ENCODE data around the gene SMAD4. TPM values are rescaled to one million over a fixed set of nuclear protein-coding genes. Genes with fewer than 3 reads are reported as not detected.
"Not testable (repeated sequence)": the region's sequence is repeated elsewhere in the genome, so short reads cannot be mapped to it uniquely, and the experiment has no call there.

The SMAD4 gene
- total RNA-seq: 10 to 100 TPM; 79.3 to 89.5 TPM

DNA sequence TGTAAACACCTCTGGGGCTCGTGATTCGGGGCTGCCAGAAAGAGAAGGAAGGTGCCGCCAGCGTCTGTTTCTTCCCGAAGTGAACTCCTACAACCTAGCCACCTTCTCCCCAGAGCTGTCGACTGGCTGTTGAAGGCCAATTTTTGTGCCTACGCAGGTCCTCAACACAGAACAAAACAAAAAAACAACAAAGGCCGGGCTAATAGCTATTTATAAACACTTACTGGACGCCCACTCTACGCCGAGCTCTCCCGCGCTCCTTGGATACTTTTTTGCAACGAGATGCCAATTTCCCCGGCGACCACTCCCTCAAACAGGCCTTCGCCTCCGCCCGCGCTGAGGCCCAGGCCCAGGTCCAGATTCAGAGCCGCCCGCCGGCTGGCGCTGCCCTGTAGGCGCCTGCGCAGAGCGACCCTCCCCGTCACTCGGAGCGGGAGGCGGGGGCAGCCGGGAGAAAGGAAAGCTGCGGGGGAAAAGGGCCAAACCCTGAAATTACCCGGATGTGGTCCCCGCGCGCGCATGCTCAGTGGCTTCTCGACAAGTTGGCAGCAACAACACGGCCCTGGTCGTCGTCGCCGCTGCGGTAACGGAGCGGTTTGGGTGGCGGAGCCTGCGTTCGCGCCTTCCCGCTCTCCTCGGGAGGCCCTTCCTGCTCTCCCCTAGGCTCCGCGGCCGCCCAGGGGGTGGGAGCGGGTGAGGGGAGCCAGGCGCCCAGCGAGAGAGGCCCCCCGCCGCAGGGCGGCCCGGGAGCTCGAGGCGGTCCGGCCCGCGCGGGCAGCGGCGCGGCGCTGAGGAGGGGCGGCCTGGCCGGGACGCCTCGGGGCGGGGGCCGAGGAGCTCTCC, at the start of gene SMAD4:
SMAD4 (plus strand) TSS at position 520 of the 843 bp plus-strand sequence. CDS start 16,834 bp downstream, outside the sequence.
- Mint-ChIP-seq H3K4me1 (peaks cover 55% of the 10 kb centered on the region), H3K4me3 (peak within 1 kb of the TSS; percentile 85), H3K27me3 (no peaks in the 10 kb centered on the region), H3K36me3 (ENCODE audit: low read depth) (peaks cover 29% of the 10 kb centered on the region), H3K27ac (peak within 1 kb of the TSS; percentile 94), H3K9me3 (ENCODE audit: low read depth) (no peaks in the 10 kb centered on the region)
- intact Hi-C loops (cut with DNase I, micrococcal nuclease): loop anchor here (1.0 to 5.0 kb wide), 9 partner anchors 21 to 1218 kb away; partner anchors contain the start of genes ELAC1 (in 2 of the 2), ME2 (in 2 of the 2), MEX3C (in 2 of the 2) and ACAA2 (in 1 of the 2)
- POLR2A ChIA-PET: interaction anchor here (0.7 to 2.8 kb wide), 5 partner anchors 9 to 151 kb away, joined by 3 to 12 read pairs (median 3); partner anchors contain the start of genes ELAC1 and ME2
- DNase-seq (peak; percentile 99), ATAC-seq (peak; percentile 84)
- CTCF ChIA-PET: interaction anchor here (1.0 to 2.8 kb wide), 7 partner anchors 8 to 209 kb away, joined by 3 to 13 read pairs (median 9); partner anchors contain the start of gene MRO

DNA sequence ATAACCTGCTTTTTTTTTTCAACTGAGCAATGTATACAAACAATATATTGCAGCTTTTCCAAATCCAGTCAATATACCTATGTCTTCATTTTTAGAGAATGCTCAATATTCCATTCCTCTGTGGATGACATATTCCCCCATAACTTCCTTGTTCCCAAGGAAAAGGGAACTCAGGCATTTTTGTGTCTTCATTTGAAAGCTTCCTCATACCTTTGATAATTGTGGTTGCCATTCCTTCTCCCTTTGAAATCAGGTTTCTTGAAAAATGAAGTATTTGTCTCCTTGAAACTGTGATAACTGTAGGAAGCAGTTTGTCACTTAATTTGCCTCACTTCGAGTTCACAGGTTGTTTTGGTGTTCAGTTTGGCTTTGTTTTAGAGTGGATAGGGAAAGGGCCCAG, 48.6 kb upstream of the SMAD4 start:
- Mint-ChIP-seq H3K4me1 (no peaks in the 10 kb centered on the region), H3K27ac (no peak overlapping the region), H3K36me3 (ENCODE audit: low read depth) (peaks cover 43% of the 10 kb centered on the region), H3K4me3 (no peak overlapping the region), H3K27me3 (no peaks in the 10 kb centered on the region), H3K9me3 (ENCODE audit: low read depth) (peaks cover 6% of the 10 kb centered on the region)
- ChIA-PET CTCF (interaction anchor here (0.6 kb wide), 1 partner anchor 182 kb away, joined by 4 read pairs; no protein-coding TSS in a partner anchor), POLR2A (no interaction called here)
- DNase-seq (no peak), ATAC-seq (no peak)
- intact Hi-C loops (cut with DNase I, micrococcal nuclease): no loop called here

DNA sequence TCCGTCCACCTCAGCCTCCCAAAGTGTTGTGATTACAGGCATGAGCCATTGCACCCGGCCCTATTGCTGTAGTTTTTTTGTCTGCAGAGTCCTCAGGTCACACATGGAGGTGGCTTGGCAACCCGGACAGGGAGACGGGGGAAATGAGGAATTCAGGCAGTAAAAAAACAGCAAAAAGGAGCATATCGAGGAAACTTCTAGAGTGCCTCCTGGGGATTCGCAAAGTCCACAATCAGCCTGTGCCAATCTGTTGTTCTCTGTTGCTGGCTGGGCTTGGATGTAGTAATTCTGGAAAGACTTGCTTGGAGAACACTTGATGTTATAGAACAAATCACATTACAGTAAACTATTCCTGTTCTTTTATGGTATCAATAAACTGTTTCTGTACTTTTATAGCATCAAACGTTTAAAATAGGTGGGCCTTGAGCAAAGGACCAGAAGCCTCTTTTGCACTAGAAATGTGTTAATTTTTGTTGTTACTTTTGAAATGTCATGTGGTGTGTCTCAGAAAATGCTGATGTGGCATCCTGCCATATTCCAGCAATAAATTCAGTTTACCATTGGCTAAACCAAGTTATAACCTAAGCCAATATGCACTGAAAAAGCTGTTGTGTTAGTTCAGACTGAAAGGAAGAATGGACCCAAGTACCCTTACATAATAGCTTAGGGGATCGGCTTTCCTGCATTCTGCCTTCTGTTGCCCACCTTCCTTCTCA, 47.8 kb upstream of the SMAD4 start:
- Mint-ChIP-seq H3K4me1 (no peaks in the 10 kb centered on the region), H3K4me3 (no peak overlapping the region), H3K27ac (no peak overlapping the region), H3K27me3 (no peaks in the 10 kb centered on the region), H3K36me3 (ENCODE audit: low read depth) (peaks cover 35% of the 10 kb centered on the region), H3K9me3 (ENCODE audit: low read depth) (peaks cover 3% of the 10 kb centered on the region)
- no peak for DNase-seq
- intact Hi-C loops (cut with DNase I, micrococcal nuclease): no loop called here
- no peak for ATAC-seq
- POLR2A ChIA-PET: no interaction called here
- CTCF ChIA-PET: interaction anchor here (0.6 kb wide), 1 partner anchor 182 kb away, joined by 4 read pairs; no protein-coding TSS in a partner anchor

DNA sequence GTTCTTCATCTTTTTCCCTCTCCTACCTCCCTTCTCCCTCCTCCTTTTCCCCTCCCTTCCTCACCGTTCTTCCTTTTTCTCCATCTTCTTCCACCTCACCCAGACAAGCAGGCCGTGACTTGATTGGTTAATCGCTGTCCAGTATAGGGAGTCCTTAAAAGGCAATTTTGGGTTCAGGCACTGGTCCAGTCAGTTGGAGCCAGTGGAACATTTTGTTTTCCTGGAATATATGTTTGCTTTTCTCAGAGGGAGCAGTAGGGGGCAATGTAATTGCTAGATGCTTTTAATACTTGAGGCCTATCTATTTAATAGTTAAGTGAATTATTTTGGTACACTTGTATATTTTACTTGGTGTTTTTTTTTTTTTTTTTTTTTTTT, 47.2 kb upstream of the SMAD4 start:
- intact Hi-C loops (cut with DNase I, micrococcal nuclease): no loop called here
- Mint-ChIP-seq H3K4me1 (no peaks in the 10 kb centered on the region), H3K4me3 (no peak overlapping the region), H3K27ac (no peak overlapping the region), H3K27me3 (no peaks in the 10 kb centered on the region), H3K36me3 (ENCODE audit: low read depth) (peaks cover 32% of the 10 kb centered on the region), H3K9me3 (ENCODE audit: low read depth) (peaks cover 3% of the 10 kb centered on the region)
- no peak for ATAC-seq
- ChIA-PET CTCF (no interaction called here), POLR2A (no interaction called here)
- DNase-seq: no peak

DNA sequence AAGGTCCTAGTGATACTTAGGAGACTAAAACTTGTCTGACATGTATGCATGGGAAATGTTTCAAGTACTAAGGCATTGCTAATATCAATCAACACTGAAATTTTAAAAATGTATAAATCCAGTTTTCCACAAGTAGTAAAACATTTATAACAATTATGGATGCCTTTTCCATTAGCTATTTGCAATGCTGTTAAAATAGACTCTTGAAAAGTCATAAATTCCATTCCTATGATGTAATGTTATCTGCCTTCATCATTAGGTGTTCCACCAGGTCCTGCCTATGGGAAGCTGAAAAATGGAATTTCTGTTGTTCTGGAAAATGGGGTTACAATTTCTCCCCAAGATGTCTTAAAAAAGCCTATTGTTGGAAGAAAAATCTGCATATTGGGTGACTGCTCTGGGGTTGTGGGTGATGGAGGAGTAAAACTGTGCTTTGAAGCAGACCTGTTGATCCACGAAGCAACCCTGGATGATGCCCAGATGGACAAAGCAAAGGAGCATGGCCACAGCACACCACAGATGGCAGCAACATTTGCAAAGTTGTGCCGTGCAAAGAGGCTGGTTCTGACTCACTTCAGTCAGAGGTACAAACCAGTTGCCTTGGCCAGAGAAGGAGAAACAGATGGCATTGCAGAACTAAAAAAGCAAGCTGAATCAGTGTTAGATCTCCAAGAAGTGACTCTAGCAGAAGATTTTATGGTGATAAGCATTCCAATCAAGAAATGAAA, 43.5 kb upstream of the SMAD4 start:
- Mint-ChIP-seq H3K4me1 (no peaks in the 10 kb centered on the region), H3K27ac (no peak overlapping the region), H3K27me3 (no peaks in the 10 kb centered on the region), H3K4me3 (no peak overlapping the region), H3K36me3 (ENCODE audit: low read depth) (peaks cover 16% of the 10 kb centered on the region), H3K9me3 (ENCODE audit: low read depth) (no peaks in the 10 kb centered on the region)
- ATAC-seq: no peak
- CTCF ChIA-PET: interaction anchor here (1.1 to 1.6 kb wide), 2 partner anchors 31 to 166 kb away, joined by 3 read pairs; no protein-coding TSS in a partner anchor
- no peak for DNase-seq
- intact Hi-C loops (cut with DNase I, micrococcal nuclease): no loop called here
- POLR2A ChIA-PET: no interaction called here

DNA sequence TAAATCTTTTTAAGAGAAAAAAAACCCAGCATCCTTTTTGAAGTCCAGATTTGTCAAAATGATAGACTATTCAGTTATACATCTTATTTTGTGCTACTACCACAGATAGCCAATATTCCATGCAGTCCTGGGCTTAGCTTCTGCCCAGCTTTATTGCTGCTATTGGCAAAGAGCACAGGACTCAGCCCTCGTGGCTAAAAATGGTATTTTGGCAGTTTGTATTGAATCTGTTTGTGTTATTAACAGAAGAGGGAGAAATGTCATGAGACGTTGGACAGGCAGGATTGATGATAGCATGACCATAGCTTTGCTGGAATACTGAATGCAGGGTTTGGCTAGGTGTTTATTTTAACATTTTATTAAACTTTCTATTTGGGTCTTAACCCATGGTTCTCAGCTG, 42.8 kb upstream of the SMAD4 start:
- POLR2A ChIA-PET: no interaction called here
- Mint-ChIP-seq H3K27ac (no peak overlapping the region), H3K4me3 (no peak overlapping the region), H3K36me3 (ENCODE audit: low read depth) (peaks cover 15% of the 10 kb centered on the region), H3K27me3 (no peaks in the 10 kb centered on the region), H3K9me3 (ENCODE audit: low read depth) (no peaks in the 10 kb centered on the region), H3K4me1 (no peaks in the 10 kb centered on the region)
- intact Hi-C loops (cut with DNase I, micrococcal nuclease): no loop called here
- ATAC-seq (no peak), DNase-seq (no peak)
- CTCF ChIA-PET: interaction anchor here (1.6 kb wide), 1 partner anchor 31 kb away, joined by 3 read pairs; no protein-coding TSS in a partner anchor

DNA sequence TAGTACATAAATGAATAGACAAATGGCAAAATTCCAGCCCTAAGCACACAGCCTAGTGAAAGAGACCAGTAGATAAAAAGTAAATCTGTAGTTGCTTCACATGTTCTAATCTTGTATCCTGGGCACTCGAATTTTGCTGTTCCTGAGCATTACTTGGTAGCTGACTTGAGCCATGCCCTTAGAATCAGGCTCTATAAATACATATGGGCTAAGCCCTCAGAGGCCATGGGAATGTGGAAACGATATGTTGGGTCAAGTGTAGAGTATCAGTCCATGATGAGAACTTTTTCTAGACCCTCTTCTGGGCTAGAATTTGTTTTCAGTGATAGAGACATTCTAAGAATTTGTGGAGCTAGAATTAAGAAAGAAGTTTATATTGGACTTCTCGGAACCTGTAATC, 40.3 kb upstream of the SMAD4 start:
- no peak for ATAC-seq
- CTCF ChIA-PET: no interaction called here
- H3K27ac Mint-ChIP-seq: no peak overlapping the region
- peaks cover 6% of the 10 kb centered on the region for H3K36me3 Mint-ChIP-seq (ENCODE audit: low read depth)
- no peaks in the 10 kb centered on the region for H3K9me3 Mint-ChIP-seq (ENCODE audit: low read depth)
- no peak for DNase-seq
- no peaks in the 10 kb centered on the region for H3K27me3 Mint-ChIP-seq
- POLR2A ChIA-PET: interaction anchor here (0.6 kb wide), 1 partner anchor 16 kb away, joined by 5 read pairs; no protein-coding TSS in a partner anchor
- intact Hi-C loops (cut with DNase I, micrococcal nuclease): no loop called here
- no peaks in the 10 kb centered on the region for H3K4me1 Mint-ChIP-seq
- H3K4me3 Mint-ChIP-seq: no peak overlapping the region

DNA sequence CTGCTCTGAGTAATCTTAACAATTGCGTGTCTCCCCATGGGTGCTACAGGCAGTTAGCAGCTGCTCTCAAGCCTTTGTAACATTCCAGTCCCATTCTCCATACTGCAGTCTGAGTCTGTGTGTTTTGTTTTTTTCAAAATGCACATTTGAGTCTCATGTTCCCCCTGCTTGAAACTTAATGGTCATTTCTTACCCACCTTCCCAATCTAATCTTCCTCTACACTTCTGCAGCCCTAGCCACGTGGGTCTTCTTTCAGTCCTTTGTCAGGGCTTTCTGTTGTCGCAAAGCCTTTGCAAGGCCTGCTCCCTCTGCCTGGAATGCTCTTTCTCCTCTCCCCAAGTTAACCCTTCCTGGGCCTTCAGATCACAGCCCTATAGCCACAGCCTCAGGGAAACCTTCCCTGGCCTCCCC, 37.7 kb upstream of the SMAD4 start:
- H3K36me3 Mint-ChIP-seq (ENCODE audit: low read depth): peaks cover 2% of the 10 kb centered on the region
- H3K27ac Mint-ChIP-seq: no peak overlapping the region
- no peak for ATAC-seq
- no peaks in the 10 kb centered on the region for H3K9me3 Mint-ChIP-seq (ENCODE audit: low read depth)
- intact Hi-C loops (cut with DNase I, micrococcal nuclease): no loop called here
- no peak overlapping the region for H3K4me3 Mint-ChIP-seq
- ChIA-PET CTCF (no interaction called here), POLR2A (no interaction called here)
- H3K27me3 Mint-ChIP-seq: no peaks in the 10 kb centered on the region
- DNase-seq: no peak
- no peaks in the 10 kb centered on the region for H3K4me1 Mint-ChIP-seq

DNA sequence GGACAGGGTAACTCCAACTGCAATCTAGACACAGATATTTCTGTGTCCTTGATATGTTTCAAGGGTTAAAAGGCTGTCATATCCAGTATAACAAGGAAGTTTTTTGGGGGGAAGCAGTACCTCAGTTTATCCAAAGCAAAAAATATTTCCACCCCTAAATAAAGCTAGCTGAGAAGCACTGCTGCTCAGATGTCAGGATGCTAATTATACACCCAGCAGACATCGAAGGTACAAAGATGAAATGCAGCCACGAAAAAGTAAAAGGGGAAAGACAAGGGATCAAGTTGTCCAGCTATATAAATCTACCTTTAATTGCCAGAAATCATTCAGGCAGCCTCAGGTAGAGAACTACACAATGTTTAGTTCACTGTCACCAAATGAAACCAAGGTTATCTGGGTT, 36.0 kb upstream of the SMAD4 start:
- CTCF ChIA-PET: interaction anchor here (0.6 to 0.7 kb wide), 2 partner anchors 174 to 206 kb away, joined by 3 read pairs; no protein-coding TSS in a partner anchor
- no peak for DNase-seq
- Mint-ChIP-seq H3K36me3 (ENCODE audit: low read depth) (no peaks in the 10 kb centered on the region), H3K9me3 (ENCODE audit: low read depth) (no peaks in the 10 kb centered on the region), H3K27me3 (no peaks in the 10 kb centered on the region), H3K4me3 (no peak overlapping the region), H3K4me1 (no peaks in the 10 kb centered on the region), H3K27ac (no peak overlapping the region)
- no peak for ATAC-seq
- POLR2A ChIA-PET: interaction anchor here (0.6 to 0.7 kb wide), 2 partner anchors 13 to 42 kb away, joined by 3 read pairs; no protein-coding TSS in a partner anchor
- intact Hi-C loops (cut with DNase I, micrococcal nuclease): no loop called here

DNA sequence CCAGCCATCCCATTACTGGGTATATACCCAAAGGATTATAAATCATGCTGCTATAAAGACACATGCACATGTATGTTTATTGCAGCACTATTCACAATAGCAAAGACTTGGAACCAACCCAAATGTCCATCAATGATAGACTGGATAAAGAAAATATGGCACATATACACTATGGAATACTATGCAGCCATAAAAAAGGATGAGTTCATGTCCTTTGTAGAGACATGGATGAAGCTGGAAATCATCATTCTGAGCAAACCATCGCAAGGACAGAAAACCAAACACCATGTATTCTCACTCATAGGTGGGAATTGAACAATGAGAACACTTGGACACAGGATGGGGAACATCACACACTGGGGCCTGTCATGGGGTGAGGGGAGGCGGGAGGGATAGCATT, 26.8 kb upstream of the SMAD4 start:
- H3K4me1 Mint-ChIP-seq; H3K27me3 Mint-ChIP-seq; intact Hi-C loops (cut with DNase I, micrococcal nuclease); H3K9me3 Mint-ChIP-seq (ENCODE audit: low read depth); H3K4me3 Mint-ChIP-seq; H3K36me3 Mint-ChIP-seq (ENCODE audit: low read depth); DNase-seq; CTCF ChIA-PET; POLR2A ChIA-PET; ATAC-seq; H3K27ac Mint-ChIP-seq: not testable (repeated sequence)
